HepG2 (cell line): Measurements from ENCODE around the gene SOX9. TPM values are rescaled to one million over a fixed set of nuclear protein-coding genes. Genes with fewer than 3 reads are reported as not detected.

ENCODE experiments used
- HNF1A ChIP-seq, 2 experiments: sonication (generic) in 1 of 2; formaldehyde crosslinking in 1 of 2; IDR thresholded peaks; 2 replicates each; pipeline versions ENCODE4 v1.4.0 to v1.6.1; 2016 to 2020; ENCODE audit warnings: borderline replicate concordance in 1 of 2, low read depth in 1 of 2, mild to moderate bottlenecking in 1 of 2, missing genetic modification reagents in 1 of 2
- HOXA7 ChIP-seq: sonication (generic); formaldehyde crosslinking; IDR thresholded peaks from 2 replicates; pipeline ENCODE4 v1.8.1; 2022; ENCODE audit warnings: mild to moderate bottlenecking, missing genetic modification reagents, moderate library complexity
- SMAD3 ChIP-seq: sonication (generic); formaldehyde crosslinking; IDR thresholded peaks from 2 replicates; pipeline ENCODE4 v1.4.0; 2020; ENCODE audit warnings: missing genetic modification reagents
- TIGD3 ChIP-seq: sonication (generic); formaldehyde crosslinking; IDR thresholded peaks from 2 replicates; pipeline ENCODE4 v1.5.1; 2020; ENCODE audit warnings: mild to moderate bottlenecking, missing genetic modification reagents, borderline replicate concordance
- ZNF3 ChIP-seq: IDR thresholded peaks from 2 replicates; pipeline ENCODE4 v1.7.0; 2017; ENCODE audit warnings: inconsistent platforms
- ZNF337 ChIP-seq: sonication (generic); formaldehyde crosslinking; IDR thresholded peaks from 2 replicates; pipeline ENCODE4 v1.5.1; 2020; ENCODE audit warnings: missing genetic modification reagents, low read depth, mild to moderate bottlenecking, borderline replicate concordance
- polyA plus RNA-seq, 8 experiments: library from polyadenylated mRNA; depleted of rRNA in 3 of 8; stranded (reverse) in 7 of 8; unstranded in 1 of 8; fragments of >200 nt; fragmentation: Illumina TruSeq in 4 of 8; extraction: Trizol in 4 of 8; gene quantifications; 2 replicates each; pipeline versions ENCODE4 v1.2.1 to v1.2.3, GENCODE V29; 2011 to 2016; ENCODE audit warnings: low read depth in 4 of 8, missing spikeins in 1 of 8, mixed read lengths in 1 of 8; ENCODE audit not compliant: insufficient read depth in 1 of 8
- total RNA-seq, 5 experiments: library from RNA; depleted of rRNA; stranded (reverse); fragments of >200 nt; fragmentation: Illumina TruSeq; extraction: Trizol; gene quantifications; 2 replicates each; pipeline ENCODE4 v1.2.3, GENCODE V29; 2016; ENCODE audit warnings: low read depth in 1 of 5
- TF ChIP-seq, protein P1 (sequence below): sonication (generic); formaldehyde crosslinking; IDR thresholded peaks from 2 replicates; pipeline ENCODE4 v1.5.1; 2020; ENCODE audit warnings: mild to moderate bottlenecking, missing genetic modification reagents, moderate library complexity
- TF ChIP-seq, protein P2 (sequence below): sonication (generic); formaldehyde crosslinking; IDR thresholded peaks from 2 replicates; pipeline ENCODE4 v1.5.0; 2020; ENCODE audit warnings: missing genetic modification reagents
- TF ChIP-seq, protein P3 (sequence below): sonication (generic); formaldehyde crosslinking; IDR thresholded peaks from one replicate; pipeline ENCODE4 v1.5.1; 2020; ENCODE audit warnings: mild to moderate bottlenecking, missing genetic modification reagents; ENCODE audit errors: not compliant biosample characterization

The SOX9 gene
- total and polyA plus RNA-seq, 2 of the 13 experiments (the other 11 are each of a cell fraction or from before 2014, with no cell fraction given) = 16.1 to 27.6 TPM

GRCh38 chr17:72125226-72125651 is 4.4 kb downstream of the SOX9 start (continued):
- TF ChIP-seq, protein P1, sequence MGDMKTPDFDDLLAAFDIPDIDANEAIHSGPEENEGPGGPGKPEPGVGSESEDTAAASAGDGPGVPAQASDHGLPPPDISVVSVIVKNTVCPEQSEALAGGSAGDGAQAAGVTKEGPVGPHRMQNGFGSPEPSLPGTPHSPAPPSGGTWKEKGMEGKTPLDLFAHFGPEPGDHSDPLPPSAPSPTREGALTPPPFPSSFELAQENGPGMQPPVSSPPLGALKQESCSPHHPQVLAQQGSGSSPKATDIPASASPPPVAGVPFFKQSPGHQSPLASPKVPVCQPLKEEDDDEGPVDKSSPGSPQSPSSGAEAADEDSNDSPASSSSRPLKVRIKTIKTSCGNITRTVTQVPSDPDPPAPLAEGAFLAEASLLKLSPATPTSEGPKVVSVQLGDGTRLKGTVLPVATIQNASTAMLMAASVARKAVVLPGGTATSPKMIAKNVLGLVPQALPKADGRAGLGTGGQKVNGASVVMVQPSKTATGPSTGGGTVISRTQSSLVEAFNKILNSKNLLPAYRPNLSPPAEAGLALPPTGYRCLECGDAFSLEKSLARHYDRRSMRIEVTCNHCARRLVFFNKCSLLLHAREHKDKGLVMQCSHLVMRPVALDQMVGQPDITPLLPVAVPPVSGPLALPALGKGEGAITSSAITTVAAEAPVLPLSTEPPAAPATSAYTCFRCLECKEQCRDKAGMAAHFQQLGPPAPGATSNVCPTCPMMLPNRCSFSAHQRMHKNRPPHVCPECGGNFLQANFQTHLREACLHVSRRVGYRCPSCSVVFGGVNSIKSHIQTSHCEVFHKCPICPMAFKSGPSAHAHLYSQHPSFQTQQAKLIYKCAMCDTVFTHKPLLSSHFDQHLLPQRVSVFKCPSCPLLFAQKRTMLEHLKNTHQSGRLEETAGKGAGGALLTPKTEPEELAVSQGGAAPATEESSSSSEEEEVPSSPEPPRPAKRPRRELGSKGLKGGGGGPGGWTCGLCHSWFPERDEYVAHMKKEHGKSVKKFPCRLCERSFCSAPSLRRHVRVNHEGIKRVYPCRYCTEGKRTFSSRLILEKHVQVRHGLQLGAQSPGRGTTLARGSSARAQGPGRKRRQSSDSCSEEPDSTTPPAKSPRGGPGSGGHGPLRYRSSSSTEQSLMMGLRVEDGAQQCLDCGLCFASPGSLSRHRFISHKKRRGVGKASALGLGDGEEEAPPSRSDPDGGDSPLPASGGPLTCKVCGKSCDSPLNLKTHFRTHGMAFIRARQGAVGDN (CRISPR knock-in tag) = peak; percentile 52; the same call in 1 of the 2 replicates
- TF ChIP-seq, protein P2, sequence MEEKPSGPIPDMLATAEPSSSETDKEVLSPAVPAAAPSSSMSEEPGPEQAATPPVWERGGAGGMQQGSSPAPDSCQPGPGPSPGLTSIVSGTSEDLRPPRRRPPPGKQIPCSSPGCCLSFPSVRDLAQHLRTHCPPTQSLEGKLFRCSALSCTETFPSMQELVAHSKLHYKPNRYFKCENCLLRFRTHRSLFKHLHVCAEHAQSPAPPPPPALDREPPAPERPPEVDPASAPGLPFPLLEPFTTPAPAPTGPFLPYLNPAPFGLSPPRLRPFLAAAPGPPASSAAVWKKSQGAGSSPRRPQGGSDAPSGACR (CRISPR knock-in tag) = peak; percentile 85; the same call in 1 of the 2 replicates
- TF ChIP-seq, protein P3, sequence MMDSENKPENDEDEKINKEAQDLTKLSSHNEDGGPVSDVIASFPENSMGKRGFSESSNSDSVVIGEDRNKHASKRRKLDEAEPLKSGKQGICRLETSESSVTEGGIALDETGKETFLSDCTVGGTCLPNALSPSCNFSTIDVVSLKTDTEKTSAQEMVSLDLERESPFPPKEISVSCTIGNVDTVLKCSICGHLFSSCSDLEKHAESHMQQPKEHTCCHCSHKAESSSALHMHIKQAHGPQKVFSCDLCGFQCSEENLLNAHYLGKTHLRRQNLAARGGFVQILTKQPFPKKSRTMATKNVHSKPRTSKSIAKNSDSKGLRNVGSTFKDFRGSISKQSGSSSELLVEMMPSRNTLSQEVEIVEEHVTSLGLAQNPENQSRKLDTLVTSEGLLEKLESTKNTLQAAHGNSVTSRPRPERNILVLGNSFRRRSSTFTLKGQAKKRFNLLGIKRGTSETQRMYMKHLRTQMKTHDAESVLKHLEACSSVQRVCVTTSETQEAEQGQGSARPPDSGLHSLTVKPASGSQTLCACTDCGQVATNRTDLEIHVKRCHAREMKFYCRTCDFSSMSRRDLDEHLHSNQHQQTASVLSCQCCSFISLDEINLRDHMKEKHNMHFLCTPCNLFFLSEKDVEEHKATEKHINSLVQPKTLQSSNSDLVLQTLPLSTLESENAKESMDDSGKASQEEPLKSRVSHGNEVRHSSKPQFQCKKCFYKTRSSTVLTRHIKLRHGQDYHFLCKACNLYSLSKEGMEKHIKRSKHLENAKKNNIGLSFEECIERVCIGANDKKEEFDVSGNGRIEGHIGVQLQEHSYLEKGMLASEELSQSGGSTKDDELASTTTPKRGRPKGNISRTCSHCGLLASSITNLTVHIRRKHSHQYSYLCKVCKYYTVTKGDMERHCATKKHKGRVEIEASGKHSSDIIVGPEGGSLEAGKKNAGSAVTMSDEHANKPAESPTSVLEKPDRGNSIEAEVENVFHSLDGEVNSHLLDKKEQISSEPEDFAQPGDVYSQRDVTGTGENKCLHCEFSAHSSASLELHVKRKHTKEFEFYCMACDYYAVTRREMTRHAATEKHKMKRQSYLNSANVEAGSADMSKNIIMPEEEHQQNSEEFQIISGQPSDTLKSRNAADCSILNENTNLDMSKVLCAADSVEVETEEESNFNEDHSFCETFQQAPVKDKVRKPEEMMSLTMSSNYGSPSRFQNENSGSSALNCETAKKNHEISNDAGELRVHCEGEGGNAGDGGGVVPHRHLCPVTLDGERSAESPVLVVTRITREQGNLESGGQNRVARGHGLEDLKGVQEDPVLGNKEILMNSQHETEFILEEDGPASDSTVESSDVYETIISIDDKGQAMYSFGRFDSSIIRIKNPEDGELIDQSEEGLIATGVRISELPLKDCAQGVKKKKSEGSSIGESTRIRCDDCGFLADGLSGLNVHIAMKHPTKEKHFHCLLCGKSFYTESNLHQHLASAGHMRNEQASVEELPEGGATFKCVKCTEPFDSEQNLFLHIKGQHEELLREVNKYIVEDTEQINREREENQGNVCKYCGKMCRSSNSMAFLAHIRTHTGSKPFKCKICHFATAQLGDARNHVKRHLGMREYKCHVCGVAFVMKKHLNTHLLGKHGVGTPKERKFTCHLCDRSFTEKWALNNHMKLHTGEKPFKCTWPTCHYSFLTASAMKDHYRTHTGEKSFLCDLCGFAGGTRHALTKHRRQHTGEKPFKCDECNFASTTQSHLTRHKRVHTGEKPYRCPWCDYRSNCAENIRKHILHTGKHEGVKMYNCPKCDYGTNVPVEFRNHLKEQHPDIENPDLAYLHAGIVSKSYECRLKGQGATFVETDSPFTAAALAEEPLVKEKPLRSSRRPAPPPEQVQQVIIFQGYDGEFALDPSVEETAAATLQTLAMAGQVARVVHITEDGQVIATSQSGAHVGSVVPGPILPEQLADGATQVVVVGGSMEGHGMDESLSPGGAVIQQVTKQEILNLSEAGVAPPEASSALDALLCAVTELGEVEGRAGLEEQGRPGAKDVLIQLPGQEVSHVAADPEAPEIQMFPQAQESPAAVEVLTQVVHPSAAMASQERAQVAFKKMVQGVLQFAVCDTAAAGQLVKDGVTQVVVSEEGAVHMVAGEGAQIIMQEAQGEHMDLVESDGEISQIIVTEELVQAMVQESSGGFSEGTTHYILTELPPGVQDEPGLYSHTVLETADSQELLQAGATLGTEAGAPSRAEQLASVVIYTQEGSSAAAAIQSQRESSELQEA (CRISPR knock-in tag) = no peak
- no peak for TF ChIP-seq ZNF337
- no peak for TF ChIP-seq ZNF3 (CRISPR knock-in tag)
- no peak for TF ChIP-seq SMAD3
- no peak for TF ChIP-seq HNF1A (IDR thresholded peaks at IDR 0.05; ENCODE audit: low read depth)
- TF ChIP-seq HNF1A (CRISPR knock-in tag; IDR thresholded peaks at IDR 0.05; ENCODE audit: borderline replicate concordance) = no peak
- TF ChIP-seq TIGD3 = no peak
- TF ChIP-seq HOXA7 (CRISPR knock-in tag) = no peak
